OCI-LY3 (cell line): ENCODE data around the gene PTH2R.

Source experiments
- H2AFZ ChIP-seq: fragments of 200-600, 300-600 bp; shearing (Covaris generic); 2 replicates; pipeline ENCODE4 v1.6.0; 2014; ENCODE audit warnings: antibody characterized with exemption, low read depth, low read length
- H3K27ac ChIP-seq: fragments of 200-600, 300-600 bp; sonication (generic); 2 replicates; pipeline ENCODE4 v1.5.1; 2014; ENCODE audit warnings: mild to moderate bottlenecking, low read length, moderate library complexity, mixed read lengths
- H3K27me3 ChIP-seq: fragments of 200-600, 300-600 bp; sonication (generic); 2 replicates; pipeline ENCODE4 v1.6.1; 2014; ENCODE audit warnings: low read depth, low read length, mixed read lengths
- H3K36me3 ChIP-seq: fragments of 200-600, 300-600 bp; sonication (generic); replicated peaks from 2 replicates; pipeline ENCODE3; 2014; ENCODE audit warnings: low read depth, low read length, mixed read lengths
- H3K4me1 ChIP-seq: fragments of 300-600, 200-600 bp; sonication (generic); 2 replicates; pipeline ENCODE4 v1.6.1; 2014; ENCODE audit warnings: low read length, mixed read lengths
- H3K4me2 ChIP-seq: fragments of 200-600, 300-600 bp; sonication (generic); 2 replicates; pipeline ENCODE4 v1.6.1; 2014; ENCODE audit warnings: low read length, mixed read lengths
- H3K4me3 ChIP-seq: fragments of 300-600, 200-600 bp; sonication (generic); 2 replicates; pipeline ENCODE4 v1.5.1; 2014; ENCODE audit warnings: antibody characterized with exemption, mild to moderate bottlenecking, low read length, moderate library complexity
- H3K79me2 ChIP-seq: fragments of 300-600, 200-600 bp; shearing (Covaris generic); 2 replicates; pipeline ENCODE4 v1.6.1; 2014; ENCODE audit warnings: mild to moderate bottlenecking, low read length, mixed read lengths
- H3K9ac ChIP-seq: fragments of 300-600, 200-600 bp; shearing (Covaris generic); 2 replicates; pipeline ENCODE4 v1.6.0; 2014; ENCODE audit warnings: mild to moderate bottlenecking, low read length, moderate library complexity
- H3K9me3 ChIP-seq: fragments of 200-600, 300-600 bp; shearing (Covaris generic); 2 replicates; pipeline ENCODE4 v1.6.1; 2014; ENCODE audit warnings: low read length, mixed read lengths; ENCODE audit not compliant: insufficient read depth
- H4K20me1 ChIP-seq: fragments of 200-600, 300-600 bp; sonication (generic); 2 replicates; pipeline ENCODE4 v1.6.1; 2016; ENCODE audit warnings: low read length, mixed read lengths; ENCODE audit not compliant: insufficient read depth
- EZH2phosphoT487 ChIP-seq: fragments of 200-600 bp; shearing (Covaris generic); IDR thresholded peaks from 2 replicates; pipeline ENCODE4 v1.6.1; 2018; ENCODE audit warnings: antibody characterized with exemption, mixed run types, low read depth
- TF ChIP-seq, protein P1 (sequence below): fragments of 200-600, 300-600 bp; sonication (generic); IDR thresholded peaks from 2 replicates; pipeline ENCODE4 v1.5.1; 2014; ENCODE audit warnings: antibody characterized with exemption, low read length, low read depth

Gene PTH2R

DNA sequence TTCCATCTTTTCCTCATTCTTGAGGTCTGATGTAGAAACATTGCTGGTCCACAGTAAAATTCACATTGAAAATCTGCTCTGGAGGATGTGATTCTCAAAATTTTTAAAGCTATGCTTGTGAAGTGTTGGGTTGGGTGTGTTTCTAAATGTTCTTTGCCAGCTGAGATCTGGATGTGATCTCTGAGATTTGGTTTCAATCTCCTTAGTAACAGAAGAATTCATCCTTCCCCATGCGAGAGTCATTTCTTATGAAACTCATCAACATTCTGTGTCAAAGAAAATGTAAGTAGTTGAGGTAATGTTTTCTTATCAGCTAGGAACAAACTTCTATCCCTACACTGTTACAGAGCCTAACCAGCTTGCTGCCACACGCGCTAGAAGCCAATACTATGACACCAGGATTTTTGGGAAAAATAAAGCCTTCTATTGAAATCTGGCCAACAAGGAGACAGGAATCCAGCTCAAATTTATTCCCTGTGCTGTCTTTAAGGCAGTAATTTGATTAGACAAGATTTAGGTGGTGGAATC, 134.9 kb downstream of the PTH2R start:
- Histone ChIP-seq H3K36me3 (no peaks in the 10 kb centered on the region), H3K4me3 (no peak overlapping the region), H4K20me1 (no peaks in the 10 kb centered on the region), H3K27ac (no peak overlapping the region), H3K4me1 (no peaks in the 10 kb centered on the region), H3K27me3 (no peaks in the 10 kb centered on the region), H3K9ac (no peak overlapping the region), H3K4me2 (no peak overlapping the region), H3K79me2 (no peaks in the 10 kb centered on the region), H3K9me3 (peaks cover 4% of the 10 kb centered on the region; the same call in 1 of the 2 replicates), H2AFZ (no peak overlapping the region)
- no peak for TF ChIP-seq EZH2phosphoT487
- TF ChIP-seq, protein P1, sequence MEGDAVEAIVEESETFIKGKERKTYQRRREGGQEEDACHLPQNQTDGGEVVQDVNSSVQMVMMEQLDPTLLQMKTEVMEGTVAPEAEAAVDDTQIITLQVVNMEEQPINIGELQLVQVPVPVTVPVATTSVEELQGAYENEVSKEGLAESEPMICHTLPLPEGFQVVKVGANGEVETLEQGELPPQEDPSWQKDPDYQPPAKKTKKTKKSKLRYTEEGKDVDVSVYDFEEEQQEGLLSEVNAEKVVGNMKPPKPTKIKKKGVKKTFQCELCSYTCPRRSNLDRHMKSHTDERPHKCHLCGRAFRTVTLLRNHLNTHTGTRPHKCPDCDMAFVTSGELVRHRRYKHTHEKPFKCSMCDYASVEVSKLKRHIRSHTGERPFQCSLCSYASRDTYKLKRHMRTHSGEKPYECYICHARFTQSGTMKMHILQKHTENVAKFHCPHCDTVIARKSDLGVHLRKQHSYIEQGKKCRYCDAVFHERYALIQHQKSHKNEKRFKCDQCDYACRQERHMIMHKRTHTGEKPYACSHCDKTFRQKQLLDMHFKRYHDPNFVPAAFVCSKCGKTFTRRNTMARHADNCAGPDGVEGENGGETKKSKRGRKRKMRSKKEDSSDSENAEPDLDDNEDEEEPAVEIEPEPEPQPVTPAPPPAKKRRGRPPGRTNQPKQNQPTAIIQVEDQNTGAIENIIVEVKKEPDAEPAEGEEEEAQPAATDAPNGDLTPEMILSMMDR, result no peak

DNA sequence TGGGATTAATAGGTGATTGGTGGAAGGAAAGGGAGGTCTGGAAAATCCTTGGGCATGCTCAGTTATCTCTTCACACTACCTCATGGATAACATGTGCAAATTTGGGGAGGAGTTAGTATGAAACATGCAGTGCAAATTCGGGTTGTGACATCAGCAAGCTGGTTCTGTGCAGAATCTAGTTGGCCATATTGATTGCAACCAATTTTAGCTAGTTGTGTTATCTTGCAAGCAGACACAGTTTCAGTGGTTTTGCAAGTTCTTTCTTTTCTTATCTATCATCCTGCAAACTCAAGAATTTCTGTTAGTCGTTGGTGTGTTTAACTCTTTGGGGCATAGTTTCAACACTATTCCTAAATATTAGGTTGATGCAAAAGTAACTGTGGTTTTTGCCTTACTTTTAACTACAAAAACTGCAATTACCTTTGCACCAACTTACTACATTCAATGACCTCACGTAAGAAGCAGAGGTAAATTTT, 135.4 kb downstream of the PTH2R start:
- no peaks in the 10 kb centered on the region for H3K79me2 ChIP-seq
- H3K27ac ChIP-seq, result no peak overlapping the region
- H3K27me3 ChIP-seq, result no peaks in the 10 kb centered on the region
- peaks cover 4% of the 10 kb centered on the region; the same call in 1 of the 2 replicates for H3K9me3 ChIP-seq
- H3K36me3 ChIP-seq, result no peaks in the 10 kb centered on the region
- no peaks in the 10 kb centered on the region for H3K4me1 ChIP-seq
- TF ChIP-seq, protein P1, result no peak
- TF ChIP-seq EZH2phosphoT487, result no peak
- no peak overlapping the region for H2AFZ ChIP-seq
- no peak overlapping the region for H3K4me3 ChIP-seq
- no peak overlapping the region for H3K4me2 ChIP-seq
- no peak overlapping the region for H3K9ac ChIP-seq
- no peaks in the 10 kb centered on the region for H4K20me1 ChIP-seq

DNA sequence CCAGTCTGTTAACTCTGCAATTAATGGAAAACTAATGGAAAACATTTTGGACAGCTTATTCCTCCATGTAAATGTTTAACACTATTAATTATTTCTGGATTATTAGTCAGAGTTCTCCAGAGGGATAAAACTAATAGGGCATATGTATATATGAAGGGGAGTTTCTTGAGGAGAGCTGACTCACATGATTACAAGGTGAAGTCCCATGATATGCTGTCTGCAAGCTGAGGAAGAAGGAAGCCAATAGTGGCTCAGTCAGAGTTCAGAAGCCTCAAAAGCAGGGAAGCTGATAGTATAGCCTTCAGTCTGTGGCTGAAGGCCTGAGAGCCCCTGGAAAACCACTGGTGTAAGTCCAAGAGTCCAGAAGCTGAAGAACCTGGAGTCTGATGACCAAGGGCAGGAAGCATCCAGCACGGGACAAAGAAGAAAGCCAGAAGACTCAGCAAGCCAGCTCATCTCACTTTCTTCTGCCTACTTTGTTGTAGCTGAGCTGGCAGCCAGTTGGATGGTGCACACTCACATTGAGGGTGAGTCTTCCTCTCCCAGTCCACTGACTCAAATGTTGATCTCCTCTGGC, 136.0 kb downstream of the PTH2R start:
- Histone ChIP-seq H3K79me2 (no peaks in the 10 kb centered on the region), H4K20me1 (no peaks in the 10 kb centered on the region), H3K4me3 (no peak overlapping the region), H2AFZ (no peak overlapping the region), H3K9me3 (no peaks in the 10 kb centered on the region), H3K9ac (no peak overlapping the region), H3K4me1 (no peaks in the 10 kb centered on the region), H3K27ac (no peak overlapping the region), H3K4me2 (no peak overlapping the region), H3K36me3 (no peaks in the 10 kb centered on the region), H3K27me3 (no peaks in the 10 kb centered on the region)
- no peak for TF ChIP-seq EZH2phosphoT487
- TF ChIP-seq, protein P1, result no peak
